Mesodermal cell (in vitro differentiated cells): ENCODE measurements around the gene C20orf96.

Experiments used
- H3K27ac ChIP-seq: 2 replicates; pipeline ENCODE4 v1.7.0; 2013; ENCODE audit warnings: mild to moderate bottlenecking, low read depth, low read length, moderate library complexity; ENCODE audit not compliant: severe bottlenecking
- H3K36me3 ChIP-seq: 2 replicates; pipeline ENCODE4 v1.7.1; 2013; ENCODE audit warnings: mild to moderate bottlenecking, low read length, moderate library complexity; ENCODE audit not compliant: control insufficient read depth, insufficient read depth
- H3K4me1 ChIP-seq: one replicate; pipeline ENCODE4 v1.7.1; 2013; ENCODE audit warnings: mild to moderate bottlenecking, low read length; ENCODE audit not compliant: insufficient read depth, control insufficient read depth, poor library complexity, severe bottlenecking
- H3K4me3 ChIP-seq: 2 replicates; pipeline ENCODE4 v1.7.0; 2013; ENCODE audit warnings: low read length, control low read depth, mild to moderate bottlenecking; ENCODE audit not compliant: insufficient read depth, poor library complexity, severe bottlenecking; ENCODE audit errors: extremely low read depth
- H3K9me3 ChIP-seq: 2 replicates; pipeline ENCODE4 v1.7.1; 2013; ENCODE audit warnings: mild to moderate bottlenecking, low read length, moderate library complexity; ENCODE audit not compliant: control insufficient read depth
- WGBS, 2 experiments: methylation state at CpG; one replicate each; pipeline ENCODE4 v1.1.5; 2013; ENCODE audit warnings: missing lambda C conversion rate in 2 of 2; ENCODE audit not compliant: insufficient coverage in 2 of 2; 5-methylcytosine and 5-hydroxymethylcytosine counted together

The C20orf96 gene

GRCh38 chr20:325889-326644 lies 35.5 kb upstream of the C20orf96 start:
- Histone ChIP-seq H3K36me3 (peaks cover 22% of the 10 kb centered on the region), H3K4me3 (peak overlapping the region; percentile 84), H3K27ac (peak overlapping the region; percentile 89), H3K4me1 (peaks cover 15% of the 10 kb centered on the region), H3K9me3 (no peaks in the 10 kb centered on the region)
- WGBS, 2 experiments, result 1% methylated on average over 76 to 85 of the region's 103 CpGs

DNA sequence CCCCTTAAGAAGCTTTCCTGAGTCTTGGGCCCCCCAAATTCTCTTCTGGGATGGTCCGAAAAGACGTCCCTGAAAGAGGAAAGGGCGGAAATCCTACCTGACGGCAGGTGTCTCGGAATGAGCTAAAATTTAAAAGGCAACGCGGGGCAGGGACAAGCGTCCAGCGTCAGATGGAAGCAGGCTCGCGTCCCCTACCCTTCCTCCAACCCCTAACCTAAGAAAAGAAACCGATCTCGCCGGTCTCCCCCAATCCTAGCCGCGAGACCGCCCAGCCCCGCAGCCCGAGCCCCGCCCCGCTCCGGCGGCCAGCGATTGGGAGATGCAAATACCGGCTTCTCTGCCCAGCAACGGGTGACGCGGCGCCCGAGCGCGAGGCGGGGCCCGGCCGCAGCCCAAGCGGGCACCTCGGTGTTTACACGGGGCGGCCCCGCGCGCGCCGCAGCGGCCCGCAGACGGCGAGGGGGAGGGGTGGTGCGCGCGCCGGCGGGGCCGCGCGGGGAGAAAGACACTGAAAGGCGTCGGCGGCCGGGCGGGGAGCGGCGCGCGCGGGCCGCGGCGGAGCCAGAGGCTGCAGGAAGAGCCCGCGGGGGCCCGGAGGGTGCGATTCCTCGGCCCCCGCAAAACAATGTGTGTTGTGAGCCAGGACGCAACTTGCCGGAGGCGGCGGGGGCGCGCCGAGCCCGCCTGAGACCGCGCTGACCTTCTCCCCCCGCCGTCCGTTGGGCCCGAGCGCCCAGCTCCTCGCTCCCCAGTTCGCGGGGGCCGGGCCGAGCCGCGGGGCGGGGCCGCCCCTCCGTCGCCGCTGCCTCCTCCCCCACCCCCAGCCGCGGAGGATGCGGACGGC lies 34.7 kb upstream of the C20orf96 start, which contains the start of gene SOX12:
TSS of gene SOX12 (plus strand) at position 508 of the 844 bp plus-strand sequence. CDS start 373 bp downstream, outside the sequence.
- H3K4me3 ChIP-seq, result peak within 1 kb of the TSS; percentile 84

GRCh38 chr20:324177-325044 lies 33.9 kb upstream of the C20orf96 start:
- Histone ChIP-seq H3K27ac (peak overlapping the region; percentile 93), H3K9me3 (peaks cover 4% of the 10 kb centered on the region), H3K4me3 (peak overlapping the region; percentile 71), H3K36me3 (peaks cover 18% of the 10 kb centered on the region), H3K4me1 (peaks cover 5% of the 10 kb centered on the region)
- 0% methylated on average over 46 to 51 of the region's 69 CpGs for WGBS, 2 experiments

More for the DNA sequence above, 34.7 kb upstream of the C20orf96 start, which contains the start of gene SOX12:
- H3K4me1 ChIP-seq, result peaks cover 12% of the 10 kb centered on the region
- peaks cover 3% of the 10 kb centered on the region for H3K9me3 ChIP-seq
- 0% methylated on average over 63 to 88 of the region's 106 CpGs for WGBS, 2 experiments
- H3K27ac ChIP-seq, result peak within 1 kb of the TSS; percentile 93
- H3K36me3 ChIP-seq, result peaks cover 25% of the 10 kb centered on the region

DNA sequence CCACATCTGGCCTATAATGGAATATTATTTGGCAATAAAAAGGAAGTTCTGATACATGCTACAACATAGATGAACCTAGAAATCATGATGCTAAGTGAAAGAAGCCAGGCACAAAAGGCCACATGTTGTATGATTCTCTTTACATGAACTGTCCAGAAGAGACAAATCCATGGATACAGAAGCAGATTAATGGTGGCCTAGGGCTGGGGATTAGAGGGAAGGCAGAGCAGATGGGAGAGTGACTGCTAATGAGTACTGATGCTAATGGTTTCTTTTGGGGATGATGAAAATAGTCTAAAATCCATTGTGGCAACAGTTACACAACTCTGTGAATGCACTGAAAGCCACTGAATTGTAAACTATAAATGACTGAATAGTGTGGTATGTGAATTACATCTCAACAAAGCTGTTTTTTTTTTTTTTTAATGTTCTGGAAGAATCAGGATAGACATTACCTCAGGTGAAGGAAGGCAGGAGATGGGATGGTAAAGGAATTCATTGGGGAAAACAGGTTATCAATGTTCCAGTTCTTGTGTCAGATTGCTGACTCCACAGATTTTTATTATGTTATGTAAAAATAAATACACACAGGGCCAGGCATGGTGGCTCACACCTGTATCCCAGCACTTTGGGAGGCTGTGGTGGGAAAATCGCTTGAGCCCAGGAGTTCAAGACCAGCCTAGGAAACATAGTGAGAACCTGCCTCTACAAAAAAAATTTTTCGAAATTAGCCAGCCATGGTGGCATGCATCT lies 25.9 kb upstream of the C20orf96 start:
- Histone ChIP-seq H3K27ac (no peak overlapping the region), H3K4me3 (no peak overlapping the region), H3K9me3 (peaks cover 4% of the 10 kb centered on the region), H3K4me1 (no peaks in the 10 kb centered on the region), H3K36me3 (peaks cover 4% of the 10 kb centered on the region)
- WGBS, 2 experiments, result 91% methylated on average over 2 of the region's 2 CpGs

DNA sequence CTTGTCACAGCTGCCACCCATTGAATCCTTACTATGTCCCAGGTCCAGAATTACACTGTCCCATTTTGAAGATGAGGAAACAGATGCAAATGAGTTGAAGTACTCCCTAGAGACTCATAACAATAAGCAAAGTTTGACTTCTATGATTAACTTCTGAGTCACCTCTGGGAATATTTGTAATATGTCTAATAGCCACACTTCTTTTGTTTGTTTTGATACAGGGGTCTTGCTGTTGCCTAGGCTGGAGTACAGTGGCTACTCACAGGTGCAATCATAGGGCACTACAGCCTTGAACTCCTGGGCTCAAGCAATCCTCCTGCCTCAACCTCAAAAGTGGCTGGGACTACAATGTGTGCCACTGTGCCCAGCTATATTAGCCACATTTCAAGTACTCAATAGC lies 23.4 kb upstream of the C20orf96 start:
- Histone ChIP-seq H3K27ac (no peak overlapping the region), H3K36me3 (no peaks in the 10 kb centered on the region), H3K4me1 (peaks cover 5% of the 10 kb centered on the region), H3K4me3 (no peak overlapping the region), H3K9me3 (no peaks in the 10 kb centered on the region)

DNA sequence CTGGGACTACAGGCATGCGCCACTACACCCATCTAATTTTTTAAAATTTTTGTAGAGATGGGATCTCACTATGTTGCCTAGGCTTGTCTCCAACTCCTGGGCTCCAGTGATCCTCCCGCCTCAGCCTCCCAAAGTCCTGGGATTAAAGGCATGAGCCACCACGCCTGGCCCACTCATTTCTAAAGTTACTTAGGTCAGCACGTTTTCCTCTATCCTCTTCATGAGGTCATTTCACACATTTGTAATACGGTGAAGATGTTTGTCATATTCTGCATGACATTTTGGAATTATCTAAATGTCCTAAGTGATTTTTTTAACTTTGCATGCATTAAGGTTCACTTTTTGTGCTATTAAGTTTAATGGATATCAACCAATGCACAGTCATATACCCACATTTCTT lies 22.9 kb upstream of the C20orf96 start:
- H3K4me3 ChIP-seq, result no peak overlapping the region
- no peaks in the 10 kb centered on the region for H3K36me3 ChIP-seq
- no peaks in the 10 kb centered on the region for H3K9me3 ChIP-seq
- peaks cover 10% of the 10 kb centered on the region for H3K4me1 ChIP-seq
- no peak overlapping the region for H3K27ac ChIP-seq
- 93 to 94% methylated on average over 3 of the region's 5 CpGs for WGBS, 2 experiments

DNA sequence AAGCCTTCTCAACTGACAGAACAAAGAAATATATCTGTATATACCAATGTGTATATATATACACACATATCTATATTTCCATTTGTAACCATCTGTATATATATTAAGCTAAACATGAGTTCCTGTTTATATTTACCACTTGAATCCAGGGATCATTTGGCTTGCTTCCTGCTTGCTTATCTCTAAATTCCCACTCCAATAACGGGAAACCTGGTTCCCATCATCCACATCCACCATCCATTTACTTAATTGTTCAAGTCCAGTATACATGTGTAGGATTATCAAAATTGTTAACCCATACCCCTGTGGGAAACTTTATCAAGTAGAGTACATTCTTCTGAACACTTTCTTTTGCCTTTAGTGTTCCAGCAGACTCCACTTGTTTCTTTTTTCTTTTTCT lies 22.3 kb upstream of the C20orf96 start:
- H3K27ac ChIP-seq, result no peak overlapping the region
- peaks cover 15% of the 10 kb centered on the region for H3K4me1 ChIP-seq
- H3K36me3 ChIP-seq, result no peaks in the 10 kb centered on the region
- WGBS, 2 experiments, result 100% methylated on average over 1 of the region's 1 CpG; no CpG with 5 or more reads in 1 of the 2 experiments
- H3K4me3 ChIP-seq, result no peak overlapping the region
- H3K9me3 ChIP-seq, result no peaks in the 10 kb centered on the region

DNA sequence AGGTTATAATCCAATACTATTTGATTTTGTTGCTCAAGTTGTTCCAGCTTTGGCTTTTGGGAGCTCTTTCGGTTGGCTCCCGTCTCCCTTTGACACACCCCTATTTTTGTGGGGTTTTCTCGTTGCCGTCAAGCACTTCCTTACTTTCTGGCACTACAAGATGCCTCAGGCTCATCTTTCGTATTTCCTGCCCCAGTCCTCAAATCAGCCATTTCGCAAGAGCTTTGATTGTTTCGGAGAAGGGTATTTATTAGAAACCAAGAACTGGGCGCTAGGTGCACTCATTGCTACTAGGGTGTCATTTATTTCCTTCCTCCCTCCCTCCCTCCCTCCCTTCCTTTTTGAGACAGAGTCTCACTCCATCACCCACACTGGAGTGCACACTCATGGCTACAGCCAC lies 21.5 kb upstream of the C20orf96 start:
- 97 to 100% methylated on average over 3 to 5 of the region's 8 CpGs for WGBS, 2 experiments
- H3K9me3 ChIP-seq, result no peaks in the 10 kb centered on the region
- peaks cover 16% of the 10 kb centered on the region for H3K4me1 ChIP-seq
- no peak overlapping the region for H3K4me3 ChIP-seq
- no peaks in the 10 kb centered on the region for H3K36me3 ChIP-seq
- H3K27ac ChIP-seq, result no peak overlapping the region

GRCh38 chr20:311609-312008 lies 21.1 kb upstream of the C20orf96 start:
- Histone ChIP-seq H3K9me3 (no peaks in the 10 kb centered on the region), H3K36me3 (no peaks in the 10 kb centered on the region), H3K4me1 (peaks cover 16% of the 10 kb centered on the region), H3K4me3 (no peak overlapping the region), H3K27ac (no peak overlapping the region)
- WGBS, 2 experiments, result 93 to 95% methylated on average over 4 to 6 of the region's 7 CpGs

- 0% methylated on average over 1 to 3 of the region's 7 CpGs for WGBS, 2 experiments
- Histone ChIP-seq H3K9me3 (no peaks in the 10 kb centered on the region), H3K4me3 (no peak overlapping the region), H3K27ac (peak overlapping the region; percentile 43), H3K36me3 (no peaks in the 10 kb centered on the region), H3K4me1 (peaks cover 16% of the 10 kb centered on the region)
Measured at GRCh38 chr20:310645-311044, 20.1 kb upstream of the C20orf96 start.
